Vagina (tissue), 2 donors: Measurements from ENCODE around the gene TLN1.

Experiments
- POLR2A ChIP-seq, 2 donors: fragments of 450-650 bp; IDR thresholded peaks; one replicate each; pipeline ENCODE4 v1.6.1; 2017; ENCODE audit warnings: antibody characterized with exemption in 2 of 2, mild to moderate bottlenecking in 2 of 2, moderate library complexity in 2 of 2
- POLR2AphosphoS5 ChIP-seq, 2 donors: sonication (generic); formaldehyde crosslinking; IDR thresholded peaks; one replicate each; pipeline ENCODE4 v1.9.0; 2017; ENCODE audit warnings: antibody characterized with exemption in 2 of 2, mild to moderate bottlenecking in 2 of 2, low read depth in 1 of 2; ENCODE audit not compliant: insufficient read depth in 1 of 2
- TF ChIP-seq, protein P1 (sequence below), 3 experiments: fragments of 450-650 bp in 2 of 3; fragments of 200-600 bp in 1 of 3; sonication (generic) in 1 of 3; IDR thresholded peaks; one replicate each; pipeline ENCODE4 v1.5.1; 2017 to 2019; ENCODE audit warnings: antibody characterized with exemption in 3 of 3, mild to moderate bottlenecking in 2 of 3, moderate library complexity in 2 of 3

- TF ChIP-seq, protein P1, sequence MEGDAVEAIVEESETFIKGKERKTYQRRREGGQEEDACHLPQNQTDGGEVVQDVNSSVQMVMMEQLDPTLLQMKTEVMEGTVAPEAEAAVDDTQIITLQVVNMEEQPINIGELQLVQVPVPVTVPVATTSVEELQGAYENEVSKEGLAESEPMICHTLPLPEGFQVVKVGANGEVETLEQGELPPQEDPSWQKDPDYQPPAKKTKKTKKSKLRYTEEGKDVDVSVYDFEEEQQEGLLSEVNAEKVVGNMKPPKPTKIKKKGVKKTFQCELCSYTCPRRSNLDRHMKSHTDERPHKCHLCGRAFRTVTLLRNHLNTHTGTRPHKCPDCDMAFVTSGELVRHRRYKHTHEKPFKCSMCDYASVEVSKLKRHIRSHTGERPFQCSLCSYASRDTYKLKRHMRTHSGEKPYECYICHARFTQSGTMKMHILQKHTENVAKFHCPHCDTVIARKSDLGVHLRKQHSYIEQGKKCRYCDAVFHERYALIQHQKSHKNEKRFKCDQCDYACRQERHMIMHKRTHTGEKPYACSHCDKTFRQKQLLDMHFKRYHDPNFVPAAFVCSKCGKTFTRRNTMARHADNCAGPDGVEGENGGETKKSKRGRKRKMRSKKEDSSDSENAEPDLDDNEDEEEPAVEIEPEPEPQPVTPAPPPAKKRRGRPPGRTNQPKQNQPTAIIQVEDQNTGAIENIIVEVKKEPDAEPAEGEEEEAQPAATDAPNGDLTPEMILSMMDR (IDR thresholded peaks at IDR 0.05) = peak; percentile 28 to 74 (median 64)
- TF ChIP-seq POLR2AphosphoS5 (IDR thresholded peaks at IDR 0.05; ENCODE audit: insufficient read depth in 1 of 2, low read depth in 1 of 2) (peak in 1 of 2 donors; percentile 8), POLR2A (IDR thresholded peaks at IDR 0.05) (no peak)
These were observed 35.3 kb downstream of the TLN1 start for GRCh38 chr9:35696520-35697215.
